Stimulated activated CD4-positive, alpha-beta T cell treated with anti-CD3 and anti-CD28 coated beads, Interleukin-4, amount 100 ng/mL, for 24 hours (primary cell): ENCODE results near the gene LMF1.

Experiments
- DNase-seq: peaks from one replicate; pipeline ENCODE4 v3.0.0-alpha.2; 2020

The LMF1 gene

GRCh38 chr16:908526-909155 is 62.1 kb downstream of the LMF1 start:
- no peak for DNase-seq

GRCh38 chr16:907842-908241 is 62.9 kb downstream of the LMF1 start:
- DNase-seq, result no peak

DNA sequence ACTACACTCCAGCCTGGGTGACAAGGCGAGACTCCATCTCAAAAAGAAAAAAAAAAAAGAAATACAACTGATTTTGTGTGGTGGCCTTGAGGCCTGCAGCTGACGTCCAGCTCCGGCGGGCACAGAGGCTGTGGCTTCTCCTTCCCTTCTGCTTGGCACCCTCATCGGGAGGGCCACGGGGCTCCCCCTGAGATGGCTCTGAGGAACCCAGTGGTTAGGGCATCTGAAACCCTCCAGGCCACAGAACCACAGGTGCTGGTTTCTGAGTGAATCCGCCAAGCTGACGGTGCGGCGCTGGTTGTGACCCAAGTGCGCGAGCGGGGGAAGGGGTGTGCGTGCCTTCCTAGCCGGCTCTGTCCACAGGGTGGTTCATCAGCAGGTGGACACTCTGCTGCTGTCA is 63.4 kb downstream of the LMF1 start:
- DNase-seq, result no peak

GRCh38 chr16:906296-906695 is 64.5 kb downstream of the LMF1 start:
- DNase-seq, result no peak

DNA sequence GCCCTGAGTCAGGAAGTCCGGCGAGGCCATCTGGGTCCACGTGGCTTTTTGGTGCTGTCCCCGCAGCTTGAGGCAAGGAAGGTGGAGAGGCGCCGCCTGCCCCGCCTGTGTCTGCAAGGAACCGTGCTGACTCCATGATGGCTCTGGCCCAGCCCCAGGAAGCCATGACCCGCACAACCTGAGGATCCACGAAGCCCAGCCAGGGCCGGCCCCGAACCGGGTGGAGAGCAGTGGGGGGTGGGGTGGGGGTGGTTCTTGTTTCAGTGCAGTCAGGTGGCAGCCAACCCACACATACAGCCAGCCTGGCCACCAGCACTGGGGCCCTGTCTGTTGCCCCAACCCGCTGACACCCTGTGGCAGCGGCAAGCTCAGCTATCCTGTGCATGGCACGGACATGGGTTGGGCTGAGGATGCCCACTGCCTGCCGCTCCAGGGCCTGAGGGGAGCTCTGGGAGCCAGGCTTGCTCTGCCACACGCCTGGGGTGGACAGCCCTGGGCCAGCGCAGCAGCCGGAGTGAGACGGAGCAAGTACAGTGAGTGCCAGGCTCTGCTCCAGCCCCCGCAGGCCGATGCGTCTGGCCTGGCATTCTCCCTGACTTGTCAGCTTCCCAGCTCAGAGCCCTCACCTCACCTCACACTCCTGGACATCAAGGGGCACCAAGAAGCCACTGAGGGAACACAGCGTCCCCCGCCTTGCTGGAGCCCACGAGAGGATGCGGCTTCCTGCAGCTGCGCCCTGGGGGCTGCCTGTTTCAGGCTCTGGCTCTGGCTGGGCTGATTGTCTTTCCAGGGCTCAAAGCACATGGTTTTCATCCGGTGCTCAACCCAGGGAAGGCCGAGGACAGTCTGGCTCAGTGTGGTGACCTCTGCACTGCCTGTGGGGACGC is 68.8 kb downstream of the LMF1 start:
- no peak for DNase-seq

GRCh38 chr16:901149-901548 is 69.6 kb downstream of the LMF1 start:
- DNase-seq, result no peak

DNA sequence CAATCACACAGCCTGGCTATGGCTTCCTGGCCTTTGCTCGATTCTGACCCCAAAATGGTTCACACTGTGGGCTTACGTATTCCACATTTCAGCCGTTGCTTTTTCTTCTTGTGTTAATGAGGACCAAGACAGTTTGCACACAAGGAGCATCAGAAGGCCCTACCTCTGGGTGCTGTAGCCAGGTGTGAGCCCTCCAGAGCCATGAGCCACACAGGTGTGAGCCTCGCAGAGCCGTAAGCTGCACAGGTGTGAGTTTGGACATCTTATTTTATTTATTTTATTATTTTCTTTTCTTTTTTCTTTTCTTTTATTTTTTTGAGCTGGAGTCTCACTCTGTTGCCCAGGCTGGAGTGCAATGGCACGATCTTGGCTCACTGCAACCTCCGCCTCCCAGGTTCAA is 70.6 kb downstream of the LMF1 start:
- DNase-seq, result no peak

DNA sequence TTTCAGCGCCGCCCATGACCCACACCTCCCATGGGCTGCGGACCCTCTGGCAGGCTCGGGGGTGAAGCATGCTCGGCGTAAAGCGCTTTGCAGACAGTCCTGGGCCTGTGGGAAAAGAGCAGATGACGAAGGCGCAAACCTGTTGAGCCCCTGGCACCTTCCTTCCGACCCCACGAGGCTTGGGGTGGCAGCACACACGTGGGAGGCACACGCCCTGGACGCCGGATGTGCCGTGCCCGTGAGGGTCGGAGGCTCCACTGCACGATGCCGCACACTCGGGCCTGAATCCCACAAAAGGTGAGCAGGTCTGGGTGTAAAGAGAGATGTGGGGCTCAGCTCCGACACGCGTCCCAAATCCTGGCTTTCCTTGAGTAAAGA is 71.1 kb downstream of the LMF1 start:
- DNase-seq, result no peak

GRCh38 chr16:898761-899682 is 71.8 kb downstream of the LMF1 start:
- DNase-seq, result no peak

- DNase-seq, result no peak
Measured at GRCh38 chr16:898216-898615, 72.6 kb downstream of the LMF1 start.

- DNase-seq, result no peak
Measured at GRCh38 chr16:897701-898100, 73.1 kb downstream of the LMF1 start.

DNA sequence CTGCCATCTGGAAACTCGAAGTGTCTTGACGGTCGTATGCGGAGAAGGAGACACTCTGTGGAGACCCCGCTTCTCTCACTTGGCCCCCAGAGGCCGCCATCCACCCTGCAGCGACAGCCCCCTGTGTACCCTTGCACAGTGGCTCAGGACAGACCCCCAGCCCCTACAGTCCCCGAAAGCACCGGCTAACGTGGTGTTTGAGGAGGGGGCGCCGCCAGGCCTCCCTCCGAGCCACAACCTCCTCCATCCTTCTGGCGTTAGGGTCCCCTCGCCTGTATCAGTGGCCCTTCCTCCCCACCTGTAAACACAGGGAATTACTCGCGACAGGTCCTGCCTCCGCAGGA is 73.6 kb downstream of the LMF1 start:
- DNase-seq, result no peak

GRCh38 chr16:896261-897199 is 74.3 kb downstream of the LMF1 start:
- DNase-seq, result no peak

GRCh38 chr16:895371-895770 is 75.4 kb downstream of the LMF1 start:
- no peak for DNase-seq

GRCh38 chr16:894841-895240 is 75.9 kb downstream of the LMF1 start:
- no peak for DNase-seq

DNA sequence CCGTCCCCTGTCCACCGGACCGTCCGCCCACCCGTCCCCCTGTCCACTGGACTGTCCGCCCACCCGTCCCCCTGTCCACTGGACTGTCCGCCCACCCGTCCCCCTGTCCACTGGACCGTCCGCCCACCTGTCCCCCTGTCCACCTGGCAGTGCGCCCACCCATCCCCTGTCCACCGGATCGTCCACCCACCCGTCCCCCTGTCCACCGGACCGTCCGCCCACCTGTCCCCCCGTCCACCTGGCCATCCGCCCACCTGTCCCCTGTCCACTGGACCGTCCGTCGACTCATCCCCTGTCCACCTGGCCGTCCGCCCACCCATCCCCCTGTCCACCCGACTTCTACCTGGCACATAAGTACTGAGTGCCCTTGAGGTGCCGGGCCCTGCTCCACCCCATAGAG is 76.6 kb downstream of the LMF1 start:
- DNase-seq, result no peak

DNA sequence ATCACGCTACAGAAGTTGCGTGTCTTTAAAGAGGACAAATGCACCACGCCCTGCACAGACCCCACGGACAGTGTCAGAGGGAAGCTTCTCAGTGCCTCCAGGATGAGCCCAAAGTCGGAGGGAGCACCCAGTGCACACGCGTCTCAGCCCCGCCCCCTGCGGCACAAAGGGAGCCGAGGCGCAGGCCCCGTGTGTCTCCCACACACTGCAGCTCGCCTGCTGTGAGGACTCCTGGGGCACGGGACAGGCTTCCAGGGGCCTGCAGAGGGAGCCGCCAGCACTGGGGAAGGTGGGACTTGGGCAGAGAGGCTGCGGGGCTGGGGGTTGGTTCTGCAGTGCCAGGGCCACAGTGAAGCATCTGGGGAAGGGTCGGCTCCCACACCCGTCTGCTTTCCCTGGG is 77.4 kb downstream of the LMF1 start:
- DNase-seq, result no peak

DNA sequence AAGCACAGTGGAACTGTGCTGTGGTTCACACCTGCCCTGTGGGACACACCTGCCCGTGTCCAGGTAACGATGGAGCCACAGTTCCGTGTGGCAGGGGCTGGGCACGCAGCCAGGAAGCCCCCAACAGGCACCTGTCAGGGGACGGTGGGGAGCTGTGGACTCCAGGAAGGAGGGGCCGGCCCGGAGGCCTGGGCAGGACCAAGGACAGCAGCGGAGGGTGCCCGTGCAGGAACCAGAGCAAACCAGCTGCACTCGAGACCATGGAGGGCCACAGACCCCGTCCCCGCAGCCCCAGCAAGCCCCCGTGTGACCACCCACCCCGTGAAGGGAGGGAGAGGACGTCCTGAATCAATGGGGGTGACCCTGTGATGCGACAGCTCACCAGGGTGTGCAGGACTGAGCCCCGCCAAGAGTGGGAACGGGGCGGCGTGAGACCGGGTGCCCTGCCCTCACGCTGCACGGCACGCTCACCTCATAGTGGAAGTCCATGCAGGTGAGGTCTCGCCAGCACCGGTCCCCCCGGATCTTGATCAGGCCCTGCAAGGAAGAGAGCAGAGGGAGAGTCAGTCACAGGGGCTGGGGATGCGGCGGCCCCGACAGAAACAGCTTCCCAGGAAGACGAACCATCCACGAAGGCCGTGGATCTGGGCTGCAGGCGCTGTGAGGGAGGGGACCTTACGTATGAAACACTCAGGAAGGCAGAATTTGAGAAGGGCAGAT is 78.1 kb downstream of the LMF1 start:
- DNase-seq, result no peak

- no peak for DNase-seq
Measured at GRCh38 chr16:892006-892405, 78.8 kb downstream of the LMF1 start.

DNA sequence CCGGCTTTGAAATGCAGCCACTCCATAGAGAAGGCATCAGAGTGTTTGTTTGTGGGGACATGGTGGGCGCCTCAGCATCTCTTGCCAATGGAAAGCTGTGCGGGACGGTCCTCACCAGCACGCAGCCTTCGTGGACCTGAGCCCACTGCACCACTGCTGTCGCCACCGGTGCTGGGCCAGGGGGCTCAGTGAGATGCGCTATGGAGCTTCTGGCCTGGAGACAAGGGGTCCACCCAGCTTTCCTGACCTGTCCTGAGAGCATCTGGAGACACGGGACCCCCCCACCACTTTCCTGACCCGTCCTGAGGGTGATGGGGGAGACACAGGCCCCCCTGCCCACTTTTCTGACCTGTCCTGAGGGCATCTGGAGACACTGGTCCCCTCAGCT is 79.4 kb downstream of the LMF1 start:
- no peak for DNase-seq

- DNase-seq, result no peak
Measured at GRCh38 chr16:890716-891352, 80.0 kb downstream of the LMF1 start.
